NCI-H1694 treated with DMSO at 0.1 percent for 48 hours (cell line): ENCODE data around the gene PLD6.
"Not testable (repeated sequence)": the region's sequence is repeated elsewhere in the genome, so short reads cannot be mapped to it uniquely, and the experiment has no call there.

ENCODE experiments used
- DNase-seq: peaks from one replicate; lab custom pipeline; 2025; lab: John Stamatoyannopoulos, UW

PLD6 gene

DNA sequence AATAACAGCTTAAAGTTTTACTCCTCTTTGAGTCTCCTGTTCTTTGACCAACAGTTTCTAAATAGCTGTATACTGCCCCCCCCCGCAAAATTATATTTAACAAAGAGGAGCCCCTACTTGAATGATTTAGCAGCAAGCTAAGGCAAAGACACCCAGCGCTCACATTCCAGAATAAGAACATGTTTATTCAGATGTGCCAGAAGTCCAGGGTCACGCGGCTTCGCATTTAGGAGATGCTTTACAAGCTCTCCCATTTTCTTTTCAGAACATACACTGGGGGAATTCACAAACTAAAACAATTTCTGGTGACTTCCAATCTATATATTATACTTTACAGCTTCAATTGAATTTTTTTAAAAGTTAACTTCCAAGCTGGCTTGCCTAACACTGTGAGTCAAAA lies 5.3 kb downstream of the PLD6 start:
- no peak for DNase-seq

DNA sequence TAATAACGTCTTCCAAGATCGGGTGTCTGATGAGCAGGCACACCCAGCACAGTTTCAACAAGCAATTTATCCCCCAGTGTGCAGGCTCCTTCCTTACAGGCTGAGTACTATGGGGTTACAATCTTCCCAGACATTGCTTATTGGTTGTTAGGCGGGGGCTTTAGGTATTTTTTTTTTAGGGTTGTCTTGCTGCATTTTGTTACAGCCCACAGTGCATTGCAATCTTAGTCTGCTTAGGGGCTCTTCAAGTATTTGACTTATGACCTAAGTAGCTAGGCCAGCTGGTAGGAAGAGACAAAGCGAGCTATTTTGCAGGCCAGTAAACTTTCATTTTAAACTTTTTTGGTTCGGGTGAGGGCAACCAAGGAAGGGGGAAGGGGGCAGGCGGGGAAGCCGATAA lies 5.8 kb downstream of the PLD6 start:
- no peak for DNase-seq

DNA sequence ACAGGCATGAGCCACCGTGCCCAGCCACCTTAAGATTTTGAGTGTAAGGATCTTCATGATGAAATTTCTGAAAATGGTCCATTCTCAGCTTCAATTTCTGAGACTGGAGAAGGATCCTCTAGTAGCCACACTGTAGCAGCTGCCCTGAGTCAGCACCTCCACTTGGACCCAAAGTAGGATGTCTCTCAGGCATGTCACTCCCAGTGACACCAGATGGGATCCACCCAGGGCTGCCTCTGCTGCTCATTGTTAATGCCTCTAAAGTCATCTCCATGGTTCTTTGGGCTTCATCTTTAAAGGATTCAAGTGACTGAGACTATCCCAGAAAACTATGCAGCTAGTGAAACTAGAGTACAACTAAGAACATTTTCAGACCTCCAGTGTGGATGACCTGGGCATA lies 7.9 kb downstream of the PLD6 start:
- no peak for DNase-seq

DNA sequence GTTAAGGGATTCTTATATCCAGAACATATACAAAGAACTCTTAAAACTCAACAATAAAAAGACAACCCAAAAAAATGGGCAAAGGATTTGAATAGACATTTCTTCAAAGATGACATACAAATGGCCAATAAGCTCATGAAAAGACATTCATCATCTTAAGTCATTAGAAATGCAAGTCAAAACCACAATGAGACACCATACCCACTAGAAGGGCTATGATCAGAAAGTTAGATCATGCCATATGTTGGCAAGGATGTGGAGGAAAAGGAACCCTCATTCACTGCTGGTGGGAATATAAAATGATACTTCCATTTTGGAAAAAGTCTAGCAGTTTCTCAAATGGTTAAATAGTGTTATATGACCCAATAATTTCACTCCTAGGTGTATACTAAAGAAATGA lies 9.4 kb downstream of the PLD6 start:
- DNase-seq, result no peak

DNA sequence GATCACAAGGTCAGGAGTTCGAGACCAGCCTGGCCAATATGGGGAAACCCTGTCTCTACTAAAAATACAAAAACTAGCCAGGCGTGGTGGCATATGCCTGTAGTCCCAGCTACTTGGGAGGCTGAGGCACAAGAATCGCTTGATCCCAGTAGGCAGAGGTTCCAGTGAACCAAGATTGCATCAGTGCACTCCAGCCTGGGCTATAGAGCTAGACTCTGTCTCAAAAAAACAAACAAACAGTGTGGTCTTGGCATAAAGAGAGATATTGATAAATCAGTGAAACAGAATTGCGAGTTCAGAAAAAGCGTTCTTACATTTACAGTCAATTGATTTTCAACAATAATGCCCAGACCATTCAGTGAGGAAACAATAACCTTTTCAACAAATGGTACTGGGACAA lies 10.7 kb downstream of the PLD6 start:
- DNase-seq, result not testable (repeated sequence)

DNA sequence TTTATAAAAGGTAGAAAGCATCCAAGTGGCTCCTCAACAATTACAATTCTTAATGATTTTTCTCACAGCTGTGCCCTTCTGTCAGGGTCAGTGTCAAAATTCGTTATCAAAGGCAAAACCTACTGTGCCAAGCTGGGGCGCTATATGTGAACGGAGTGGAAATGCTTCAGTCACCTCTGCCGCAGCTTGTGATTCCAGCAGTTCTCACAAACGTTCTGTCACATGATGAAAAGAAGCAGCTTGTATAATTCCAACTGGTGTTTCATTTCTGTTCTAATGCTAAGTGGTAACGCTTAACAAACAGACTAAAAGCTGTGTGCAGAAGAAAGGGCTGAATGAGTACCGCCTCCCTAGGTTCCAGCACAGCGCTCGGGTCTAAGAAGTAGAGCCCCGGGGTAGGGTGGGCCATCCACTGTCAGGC lies 14.2 kb downstream of the PLD6 start:
- peak; percentile 73 for DNase-seq

DNA sequence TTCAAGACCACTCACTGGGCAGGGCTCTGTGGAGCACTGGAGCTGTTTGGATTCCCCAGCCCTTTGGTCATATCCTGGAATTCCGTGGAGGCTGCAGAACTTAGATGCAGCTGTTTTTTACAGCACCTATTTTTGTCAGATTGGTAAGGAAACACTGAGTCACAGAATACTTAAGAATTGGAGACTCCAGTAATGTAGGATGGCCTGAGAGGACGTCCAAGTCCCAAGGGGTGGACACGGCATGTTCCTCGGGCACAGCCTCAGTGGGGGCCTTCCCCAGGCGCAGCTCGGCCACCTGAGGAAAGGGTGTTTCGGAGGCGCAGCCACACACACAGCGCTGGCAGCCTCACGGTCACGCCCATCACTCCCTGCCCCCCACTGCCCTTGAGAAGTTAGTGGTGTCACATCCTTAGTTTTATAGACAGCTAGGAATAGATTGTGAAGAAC lies 14.8 kb downstream of the PLD6 start:
- no peak for DNase-seq

DNA sequence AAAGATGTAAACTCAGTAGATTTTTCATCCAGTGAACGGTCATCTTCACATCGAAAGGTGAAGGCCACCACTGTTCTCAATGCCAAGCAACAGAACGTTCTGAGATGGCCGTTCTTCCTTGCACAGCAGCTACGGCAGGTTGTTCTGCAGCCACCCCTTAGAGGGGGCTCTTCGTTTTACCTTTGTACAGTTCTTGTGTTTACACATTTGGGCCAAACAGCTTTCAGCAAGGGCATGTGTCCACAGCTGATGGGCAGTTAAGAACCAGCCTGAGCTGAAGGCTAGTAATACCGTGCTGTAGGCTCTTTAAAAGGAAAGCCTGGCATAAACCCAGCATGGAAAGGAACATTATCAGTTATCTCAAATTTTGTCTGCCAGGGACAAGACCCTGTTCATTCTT lies 15.9 kb downstream of the PLD6 start:
- no peak for DNase-seq

DNA sequence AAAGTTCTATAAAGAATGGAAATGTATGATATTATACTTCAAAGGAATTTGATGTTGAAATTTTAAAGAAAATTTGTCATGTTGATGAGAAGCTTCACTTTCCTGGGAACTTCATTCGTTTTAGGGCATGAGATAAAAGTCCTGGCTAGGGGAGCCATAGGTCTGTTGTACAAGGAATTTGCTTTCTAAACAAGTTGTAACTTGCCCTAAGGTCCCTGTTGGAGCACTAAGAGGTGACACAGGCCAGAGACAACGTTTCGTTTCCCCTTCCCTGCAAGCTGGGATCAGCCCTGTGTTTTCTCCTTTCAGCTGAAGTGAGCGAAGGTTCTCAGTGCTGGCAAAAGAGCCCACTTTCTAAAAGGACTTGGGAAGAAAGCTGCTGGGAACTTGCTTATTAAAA lies 16.6 kb downstream of the PLD6 start:
- no peak for DNase-seq

DNA sequence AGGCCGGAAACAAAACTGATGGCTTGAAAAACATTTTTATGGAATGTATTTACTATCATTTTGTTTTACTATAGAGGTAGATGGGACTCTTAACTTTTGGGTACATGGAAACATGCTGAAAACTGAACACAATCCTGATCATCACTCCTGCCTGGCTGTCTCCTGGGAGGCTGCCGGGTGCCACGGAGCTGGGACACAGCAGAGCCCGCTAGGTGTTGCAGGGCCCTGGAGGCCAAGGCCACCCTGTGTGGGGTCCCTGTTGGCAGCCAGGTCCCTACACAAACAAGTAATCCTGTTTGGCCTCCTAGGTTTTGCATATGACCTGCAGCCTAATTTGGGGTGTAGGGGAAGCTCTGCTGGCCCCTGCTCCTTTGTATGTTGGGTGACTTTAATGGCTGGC lies 17.5 kb downstream of the PLD6 start:
- DNase-seq, result no peak

DNA sequence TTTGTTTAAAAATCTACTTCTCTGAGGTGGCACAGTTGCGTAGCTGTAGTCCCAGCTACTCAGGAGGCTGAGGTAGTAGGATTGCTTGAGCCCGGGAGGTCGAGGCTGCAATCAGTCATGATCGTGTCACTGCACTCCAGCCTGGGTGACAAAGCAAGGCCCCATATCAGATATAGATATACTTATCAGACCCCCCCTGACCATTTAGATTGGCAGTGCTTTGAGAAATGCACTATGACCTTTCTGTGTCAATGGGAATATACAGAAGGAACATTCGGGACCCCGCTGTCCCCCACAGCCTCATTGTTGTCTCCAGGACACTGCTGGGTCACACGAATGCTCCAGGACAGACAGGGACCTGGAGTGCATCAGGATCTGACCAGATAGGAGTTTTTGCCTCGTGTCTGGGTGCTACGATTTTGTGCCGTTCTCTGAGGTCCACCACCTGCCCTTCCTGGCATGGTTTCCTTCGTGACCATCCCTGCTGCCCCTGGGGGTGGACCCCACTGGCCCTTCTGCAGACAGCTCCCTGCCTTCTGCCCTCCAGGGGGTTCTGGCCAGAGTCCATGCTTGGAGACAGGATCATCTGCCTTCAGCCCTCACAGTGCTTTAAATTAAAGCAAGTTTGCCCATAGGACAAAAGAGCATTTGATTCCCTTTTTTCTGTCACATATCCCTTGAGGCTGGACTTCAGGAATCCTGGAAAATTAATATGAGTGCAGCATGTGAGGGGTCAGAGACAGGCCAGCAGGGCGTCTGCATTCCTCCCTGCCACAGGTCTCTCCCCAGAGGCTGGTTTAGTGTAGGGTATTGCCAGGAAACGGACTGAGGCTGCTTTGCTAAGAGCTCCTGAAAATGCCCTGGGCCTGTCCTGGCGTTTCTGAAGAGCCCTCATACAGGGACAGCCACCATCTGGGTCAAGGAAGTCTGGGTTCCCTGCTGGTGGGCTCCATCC lies 19.3 kb downstream of the PLD6 start:
- no peak for DNase-seq

DNA sequence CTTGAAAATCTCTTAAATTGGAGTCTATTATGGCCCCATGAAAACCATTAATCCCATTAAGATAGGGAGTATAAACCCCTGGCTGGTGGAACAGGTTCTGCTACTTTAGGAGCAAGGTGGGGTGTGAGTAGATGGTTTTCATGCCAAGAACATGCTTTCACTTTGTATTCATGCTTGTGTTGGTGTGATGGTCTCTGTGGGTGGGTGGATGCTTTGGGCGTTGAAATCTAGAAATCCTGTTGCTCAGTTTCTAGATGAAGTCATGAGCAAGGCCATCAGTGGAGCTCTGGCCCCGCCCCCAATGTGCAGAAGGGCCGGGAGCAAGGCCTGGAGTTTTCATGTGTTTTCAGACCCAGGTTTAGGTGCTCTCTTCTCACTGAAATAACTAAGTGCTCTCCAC lies 20.1 kb downstream of the PLD6 start:
- no peak for DNase-seq

DNA sequence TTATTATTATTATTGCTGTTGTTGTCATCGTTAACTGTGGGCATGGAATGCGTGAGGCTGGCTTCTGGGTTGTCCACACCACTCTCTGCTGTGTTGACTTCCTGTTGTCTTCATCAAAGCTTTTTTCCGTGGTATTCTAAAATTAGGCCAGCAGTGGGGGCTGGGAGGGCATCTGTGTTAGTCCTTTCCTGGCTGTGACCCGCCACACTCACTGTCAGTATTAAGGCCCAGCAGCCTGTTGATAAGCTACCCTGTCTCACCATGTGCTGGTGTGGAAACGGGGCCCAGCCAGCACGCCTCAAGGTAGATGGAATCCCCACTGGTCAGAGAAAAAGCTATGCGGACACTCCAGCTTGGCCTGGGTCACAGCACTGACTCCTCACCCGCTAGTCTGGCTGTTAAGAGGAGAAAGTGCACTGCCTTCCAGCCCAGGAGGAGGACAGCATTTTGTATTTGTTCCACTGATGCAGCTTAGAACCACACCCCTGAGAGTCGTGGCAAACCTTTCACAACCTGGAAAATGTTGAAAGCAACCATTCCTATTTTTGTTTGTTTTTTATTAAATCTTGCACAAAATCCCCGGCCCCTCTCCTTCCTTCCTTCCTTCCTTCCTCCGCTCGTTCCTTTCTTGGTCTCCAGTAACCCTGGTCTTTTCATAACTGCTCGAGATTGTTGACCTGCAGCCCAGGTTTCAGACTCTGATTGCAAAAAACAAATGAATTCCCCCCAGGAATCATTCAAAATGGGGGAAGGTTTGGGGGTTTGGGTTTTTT lies 21.0 kb downstream of the PLD6 start:
- not testable (repeated sequence) for DNase-seq

DNA sequence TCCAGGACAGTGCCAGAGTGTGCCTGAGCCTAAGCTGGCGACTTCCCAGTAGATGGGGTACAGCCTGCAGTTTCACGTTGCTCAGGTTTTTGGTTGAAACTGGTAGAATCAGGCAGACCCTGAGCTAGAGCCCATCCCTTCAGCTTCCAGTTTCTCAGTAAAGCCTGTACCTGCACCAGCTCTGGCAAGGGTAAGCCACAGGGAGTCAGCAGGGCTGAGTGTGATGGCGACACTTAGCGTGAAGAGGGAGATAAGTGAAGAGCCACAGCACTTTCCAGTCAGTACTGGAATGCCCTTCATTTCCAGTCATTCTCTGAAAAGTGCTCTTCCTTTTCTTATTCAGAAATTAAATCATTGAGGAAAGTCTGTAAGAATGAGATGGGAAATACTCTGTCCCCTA lies 22.4 kb downstream of the PLD6 start:
- no peak for DNase-seq

DNA sequence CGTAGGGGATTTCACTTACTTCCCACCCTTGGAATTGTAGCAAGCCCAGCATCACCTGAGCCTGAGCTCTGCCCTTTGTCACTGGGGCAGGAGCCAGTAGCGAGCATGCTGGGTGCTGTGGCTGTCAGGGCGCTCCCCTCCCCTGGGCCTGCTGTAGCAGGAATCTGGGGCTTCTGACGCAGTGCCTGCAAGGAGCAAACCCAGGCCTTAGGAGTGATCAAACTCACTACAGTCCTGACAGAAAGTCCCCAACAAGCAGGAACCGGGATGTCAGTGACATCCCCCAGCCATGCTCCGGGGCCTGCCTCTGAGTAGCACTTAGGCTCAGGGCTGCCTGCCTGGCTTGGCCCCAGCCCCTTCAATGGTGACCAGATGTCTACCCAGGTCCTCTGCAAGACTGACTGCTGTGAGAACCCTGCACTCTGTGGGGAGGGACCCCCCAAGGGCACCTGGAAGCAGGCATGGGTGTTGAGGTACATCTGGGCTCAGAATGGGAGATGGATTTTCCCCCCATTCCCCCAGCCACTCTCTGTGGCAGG lies 23.5 kb downstream of the PLD6 start:
- DNase-seq, result no peak

DNA sequence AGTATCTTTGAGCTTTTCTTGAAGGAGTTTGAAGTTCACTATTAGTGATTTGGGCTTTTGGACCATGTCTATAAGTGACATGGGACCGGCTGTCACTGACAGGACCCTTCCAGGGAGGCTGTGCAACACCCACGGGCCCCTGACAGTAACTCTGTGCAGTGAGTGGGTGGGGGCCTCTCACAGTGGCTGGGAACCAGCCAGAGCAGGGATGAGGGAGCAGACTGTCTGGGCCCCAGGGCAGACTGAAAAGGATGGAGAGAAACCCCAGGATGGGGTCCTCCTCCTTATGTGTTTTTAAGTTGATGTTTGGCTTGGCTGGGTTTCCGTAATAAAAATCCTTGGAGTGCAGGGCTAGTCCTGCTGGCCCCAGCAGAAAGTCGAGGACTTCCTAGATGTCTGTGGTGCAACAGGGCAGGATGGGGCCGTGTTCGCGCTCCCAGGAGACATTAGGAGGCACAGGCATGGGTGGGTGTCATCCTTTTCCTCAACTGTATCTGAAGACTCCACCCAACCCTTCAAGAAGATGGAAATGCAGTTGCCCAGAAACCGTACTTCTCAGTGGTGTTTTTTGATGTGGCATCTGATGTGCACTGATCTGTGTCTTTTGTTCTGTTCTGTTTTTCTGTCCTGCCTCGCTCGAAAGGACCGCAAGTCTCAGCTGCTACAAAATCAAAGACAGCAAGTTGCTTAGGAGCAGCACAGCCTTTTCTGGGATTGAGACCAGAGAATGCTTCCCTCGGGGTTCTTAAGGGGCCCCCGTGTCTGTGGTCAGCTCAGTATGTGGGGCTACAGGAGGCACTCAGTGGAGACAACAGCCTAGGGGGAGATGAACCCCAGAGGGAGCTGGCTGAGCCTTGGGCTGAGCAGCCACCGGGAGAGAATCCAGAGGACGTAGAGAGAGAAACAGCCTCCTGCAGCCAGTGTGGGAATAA lies 24.2 kb downstream of the PLD6 start:
- DNase-seq, result no peak

DNA sequence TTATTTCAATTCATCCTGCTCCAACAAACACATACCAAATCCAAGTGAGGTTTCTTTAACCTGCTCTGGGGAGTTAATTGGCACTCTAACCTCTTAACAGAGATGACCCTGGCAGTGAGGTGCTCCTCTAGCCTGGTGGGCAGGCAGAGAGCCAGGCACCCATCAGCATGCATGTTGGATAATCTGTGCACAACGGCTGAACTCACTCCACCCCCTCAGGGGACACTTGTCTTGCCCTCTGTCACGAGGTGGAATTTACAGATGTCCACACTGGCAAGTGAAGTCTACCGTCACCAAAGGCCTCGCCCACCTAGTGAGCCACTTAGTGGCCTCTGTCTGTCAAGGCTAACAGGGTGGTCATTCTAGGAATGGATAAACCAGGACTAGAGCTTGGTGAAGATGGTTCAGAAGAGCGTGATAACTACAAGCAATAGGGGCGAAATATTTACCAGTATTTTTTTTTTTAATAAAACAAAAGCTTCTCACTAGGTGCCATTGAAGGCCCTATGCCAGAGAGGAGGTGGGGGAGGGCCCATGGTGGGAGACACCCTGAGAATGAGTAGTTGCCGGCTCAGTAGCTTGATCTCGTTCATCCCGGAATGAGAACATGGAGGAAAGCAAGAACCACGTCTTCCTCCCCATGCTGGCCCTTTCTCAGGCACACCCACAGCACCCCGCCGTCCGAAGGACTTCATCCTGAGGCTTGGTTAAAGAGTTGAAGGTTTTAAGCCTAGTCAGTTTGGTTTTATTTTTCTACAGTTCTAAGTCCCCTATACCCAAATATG lies 25.2 kb downstream of the PLD6 start:
- no peak for DNase-seq

DNA sequence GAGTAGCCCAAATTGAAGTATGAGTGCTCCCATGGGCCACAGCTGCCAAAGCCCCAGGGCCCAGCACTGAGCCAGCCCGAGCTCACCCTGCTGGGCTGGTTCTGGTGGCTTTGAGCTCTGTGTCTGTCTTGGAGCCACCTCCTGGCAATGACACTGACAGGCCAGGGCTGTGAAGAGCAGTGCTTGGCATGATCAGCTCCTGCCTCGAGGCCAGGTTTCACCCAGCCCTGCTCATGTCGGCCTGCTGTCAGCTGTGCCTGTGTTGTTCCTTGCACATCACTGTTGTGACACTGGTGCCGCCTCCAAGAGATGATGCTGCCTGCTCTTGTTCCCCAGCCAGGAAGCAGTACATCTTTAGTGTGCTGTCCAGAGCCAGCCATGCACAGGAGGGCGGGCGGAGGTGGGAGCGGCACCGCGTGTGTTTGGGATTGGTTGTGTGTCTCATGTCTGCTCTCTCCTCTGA lies 26.0 kb downstream of the PLD6 start:
- no peak for DNase-seq

DNA sequence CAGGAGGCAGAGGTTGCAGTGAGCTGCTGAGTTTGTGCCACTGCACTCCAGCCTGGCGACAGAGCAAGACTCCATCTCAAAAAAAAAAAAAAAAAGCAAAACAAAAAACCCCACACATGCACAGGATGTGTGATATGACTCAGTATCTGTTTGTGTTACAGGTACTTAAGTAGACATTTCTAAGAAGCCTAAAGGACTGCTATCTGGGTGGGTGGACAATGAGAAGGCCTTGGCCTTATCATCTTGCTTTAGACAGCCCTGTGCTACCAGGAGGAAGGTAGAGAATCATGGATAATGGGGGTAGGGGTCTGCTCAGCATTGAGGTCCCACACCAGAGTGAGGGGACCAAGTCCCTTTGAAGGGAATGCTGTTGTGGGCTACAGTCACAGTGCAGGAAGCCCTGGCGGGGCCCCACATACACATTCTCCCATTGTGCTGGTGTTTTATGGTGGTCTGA lies 26.7 kb downstream of the PLD6 start:
- DNase-seq, result no peak

DNA sequence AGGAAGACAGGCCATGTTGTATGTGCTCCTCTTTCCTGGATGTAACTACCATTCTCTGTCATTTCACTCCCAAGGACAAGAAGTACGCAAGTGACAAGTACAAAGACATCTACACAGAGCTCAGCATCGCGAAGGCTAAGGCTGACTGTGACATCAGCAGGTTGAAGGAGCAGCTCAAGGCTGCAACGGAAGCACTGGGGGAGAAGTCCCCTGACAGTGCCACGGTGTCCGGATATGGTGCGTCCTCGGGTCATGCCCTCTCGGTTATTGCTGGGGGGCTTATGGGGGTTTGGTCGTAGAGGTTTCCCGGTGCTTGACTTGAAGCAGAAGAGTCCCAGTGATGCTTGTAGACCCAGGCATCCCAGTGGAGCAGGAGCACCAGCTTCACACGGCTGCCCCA lies 29.0 kb downstream of the PLD6 start:
- DNase-seq, result no peak

DNA sequence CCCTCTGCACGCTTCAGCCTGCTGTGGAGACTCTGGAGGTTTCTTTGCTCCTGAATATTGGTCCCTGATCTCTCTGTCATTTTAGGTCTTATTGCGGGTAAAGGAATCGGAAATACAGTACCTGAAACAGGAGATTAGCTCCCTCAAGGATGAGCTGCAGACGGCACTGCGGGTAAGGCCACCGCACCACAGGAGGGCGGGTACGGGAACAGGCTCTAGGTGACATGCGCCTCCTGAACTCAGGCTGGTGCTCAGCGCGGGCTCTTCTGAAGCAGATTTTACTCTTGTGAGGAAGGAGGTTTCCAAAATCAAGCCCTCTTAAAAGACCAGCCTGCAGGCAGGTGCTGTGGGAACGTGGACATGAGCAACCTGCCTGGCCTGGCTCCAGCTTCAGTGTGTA lies 29.8 kb downstream of the PLD6 start:
- DNase-seq, result no peak
